ENCODE data around the gene CYP3A4. TPM values are rescaled to one million over a fixed set of nuclear protein-coding genes. Genes with fewer than 3 reads are reported as not detected.

Gene CYP3A4
- polyA plus RNA-seq, 3 donors = 0.10 to 1.3 (median 0.22) TPM

Other genes with a start within 250 kb of the CYP3A4 start
- 1 to 10 TPM; 1.7 to 5.7 (median 2.3) TPM for gene FAM200A, start 232.1 kb downstream of the CYP3A4 start, polyA plus RNA-seq
- gene ZNF655, start 225.5 kb downstream of the CYP3A4 start, polyA plus RNA-seq = 10 to 100 TPM; 25.1 to 51.8 (median 40.9) TPM
- 1 to 10 TPM in 1 of 3 donors, under 1 TPM in 2; 0.49 to 1.1 (median 0.52) TPM for gene TMEM225B, start 185.9 kb downstream of the CYP3A4 start, polyA plus RNA-seq
- gene ZSCAN25, start 167.2 kb downstream of the CYP3A4 start, polyA plus RNA-seq = 1 to 10 TPM; 3.7 to 5.6 (median 4.7) TPM
- 10 to 100 TPM in 1 of 3 donors, 1 to 10 TPM in 1, not detected in 1; 9.8 to 10.4 TPM for gene CYP3A5, start 104.2 kb downstream of the CYP3A4 start, polyA plus RNA-seq
- gene CYP3A7, start 49.0 kb downstream of the CYP3A4 start, polyA plus RNA-seq = under 1 TPM in 1 of 3 donors, not detected in 2; 0.10 TPM
- under 1 TPM in 2 of 3 donors, not detected in 1; 0.09 to 0.39 TPM for gene CYP3A43, start 43.8 kb upstream of the CYP3A4 start, polyA plus RNA-seq
- gene OR2AE1, start 92.8 kb upstream of the CYP3A4 start, polyA plus RNA-seq = not detected
- gene TRIM4, start 135.3 kb upstream of the CYP3A4 start, polyA plus RNA-seq = 10 to 100 TPM; 15.0 to 22.2 (median 17.1) TPM
- 1 to 10 TPM in 2 of 3 donors, under 1 TPM in 1; 0.22 to 1.9 (median 1.3) TPM for gene GJC3, start 145.4 kb upstream of the CYP3A4 start, polyA plus RNA-seq
- gene AZGP1, start 191.8 kb upstream of the CYP3A4 start, polyA plus RNA-seq = 100 to 1,000 TPM; 155 to 415 (median 202) TPM
- gene ZKSCAN1, start 231.4 kb upstream of the CYP3A4 start, polyA plus RNA-seq = 10 to 100 TPM; 10.9 to 13.0 (median 12.9) TPM

Measured in adipose tissue (tissue), 3 donors.